ENCODE results near the gene TMEM202.

GRCh38 chr15:72358121-72358520 is 40.0 kb upstream of the TMEM202 start:
- no peak for TF ChIP-seq CTCF (IDR thresholded peaks at IDR 0.05; ENCODE audit: low read depth, low read length, missing input control)
- TF ChIP-seq EGR1 (IDR thresholded peaks at IDR 0.05; ENCODE audit: low read depth in 2 of 2) = no peak
- TF ChIP-seq NR2F2 (IDR thresholded peaks at IDR 0.05) = no peak
